Left lobe of liver (tissue), 1 donor: ENCODE results near the gene CYP51A1. TPM values are rescaled to one million over a fixed set of nuclear protein-coding genes. Genes with fewer than 3 reads are reported as not detected.

ENCODE experiments used
- total RNA-seq: library from RNA; stranded (reverse); gene quantifications from one replicate; pipeline ENCODE4 v1.2.1, GENCODE V29; 2021
- donor health status: DM: no; HTN: yes; CAD: no.

Gene CYP51A1
- total RNA-seq, 1 donor from 2014 or later, result 77.5 TPM

Other genes starting within 250 kb of the CYP51A1 start
- 43.9 TPM for gene AKAP9, start 193.6 kb downstream of the CYP51A1 start, total RNA-seq
- not detected for gene LRRD1, start 44.7 kb upstream of the CYP51A1 start, total RNA-seq
- gene KRIT1, start 111.4 kb upstream of the CYP51A1 start, total RNA-seq, result 16.8 TPM
- 13.1 TPM for gene ANKIB1, start 111.5 kb upstream of the CYP51A1 start, total RNA-seq